Measurements from ENCODE around the gene DIO3.

DNA sequence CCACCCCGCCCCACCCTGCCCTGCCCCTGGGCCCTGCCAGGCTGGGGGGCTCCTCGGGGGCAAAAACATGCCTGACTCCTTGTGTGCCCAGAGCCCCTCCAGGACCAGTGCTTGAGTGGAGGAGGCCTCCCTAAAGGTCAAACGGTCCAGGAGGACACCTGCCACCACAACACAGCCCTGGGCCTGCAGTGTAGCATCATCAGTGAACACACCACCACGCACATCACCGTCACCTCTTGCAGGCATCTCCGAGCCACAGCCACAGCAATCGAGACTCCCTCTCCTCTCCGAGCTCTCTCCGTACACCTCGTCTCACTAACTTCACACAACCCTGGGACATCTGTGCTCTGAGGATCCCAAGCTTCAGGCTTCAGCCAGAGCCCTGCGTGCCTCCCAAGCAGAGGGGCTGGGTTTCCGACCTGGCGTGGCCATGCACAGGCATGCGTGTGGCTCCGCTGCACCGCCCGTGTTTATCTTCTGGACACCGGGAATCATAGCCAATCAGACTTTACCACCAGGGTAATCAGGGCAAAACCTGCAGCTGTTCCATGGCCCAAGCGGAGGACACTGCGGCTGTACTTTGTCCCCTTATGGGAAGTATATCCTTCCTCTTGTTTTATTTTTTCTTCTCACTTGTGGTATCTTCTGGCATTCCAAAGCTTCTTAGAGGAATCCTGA is 6.2 kb upstream of the DIO3 start:
- TF ChIP-seq, protein P1, sequence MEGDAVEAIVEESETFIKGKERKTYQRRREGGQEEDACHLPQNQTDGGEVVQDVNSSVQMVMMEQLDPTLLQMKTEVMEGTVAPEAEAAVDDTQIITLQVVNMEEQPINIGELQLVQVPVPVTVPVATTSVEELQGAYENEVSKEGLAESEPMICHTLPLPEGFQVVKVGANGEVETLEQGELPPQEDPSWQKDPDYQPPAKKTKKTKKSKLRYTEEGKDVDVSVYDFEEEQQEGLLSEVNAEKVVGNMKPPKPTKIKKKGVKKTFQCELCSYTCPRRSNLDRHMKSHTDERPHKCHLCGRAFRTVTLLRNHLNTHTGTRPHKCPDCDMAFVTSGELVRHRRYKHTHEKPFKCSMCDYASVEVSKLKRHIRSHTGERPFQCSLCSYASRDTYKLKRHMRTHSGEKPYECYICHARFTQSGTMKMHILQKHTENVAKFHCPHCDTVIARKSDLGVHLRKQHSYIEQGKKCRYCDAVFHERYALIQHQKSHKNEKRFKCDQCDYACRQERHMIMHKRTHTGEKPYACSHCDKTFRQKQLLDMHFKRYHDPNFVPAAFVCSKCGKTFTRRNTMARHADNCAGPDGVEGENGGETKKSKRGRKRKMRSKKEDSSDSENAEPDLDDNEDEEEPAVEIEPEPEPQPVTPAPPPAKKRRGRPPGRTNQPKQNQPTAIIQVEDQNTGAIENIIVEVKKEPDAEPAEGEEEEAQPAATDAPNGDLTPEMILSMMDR (IDR thresholded peaks at IDR 0.05) = no peak
- TF ChIP-seq ZFX (IDR thresholded peaks at IDR 0.05; ENCODE audit: borderline replicate concordance) = no peak
